IPS-18c (cell line): ENCODE data around the gene NR5A2.
"Not testable (repeated sequence)": the region's sequence is repeated elsewhere in the genome, so short reads cannot be mapped to it uniquely, and the experiment has no call there.

Experiments used
- H3K4me3 ChIP-seq: 2 replicates; pipeline ENCODE4 v1.7.0; 2013; ENCODE audit warnings: low read depth, mild to moderate bottlenecking, low read length, moderate library complexity; ENCODE audit not compliant: insufficient read depth
- H3K9me3 ChIP-seq: one replicate; pipeline ENCODE4 v1.6.1; 2013; ENCODE audit warnings: mild to moderate bottlenecking, low read length, moderate library complexity; ENCODE audit not compliant: control insufficient read depth, insufficient read depth

Gene NR5A2

DNA sequence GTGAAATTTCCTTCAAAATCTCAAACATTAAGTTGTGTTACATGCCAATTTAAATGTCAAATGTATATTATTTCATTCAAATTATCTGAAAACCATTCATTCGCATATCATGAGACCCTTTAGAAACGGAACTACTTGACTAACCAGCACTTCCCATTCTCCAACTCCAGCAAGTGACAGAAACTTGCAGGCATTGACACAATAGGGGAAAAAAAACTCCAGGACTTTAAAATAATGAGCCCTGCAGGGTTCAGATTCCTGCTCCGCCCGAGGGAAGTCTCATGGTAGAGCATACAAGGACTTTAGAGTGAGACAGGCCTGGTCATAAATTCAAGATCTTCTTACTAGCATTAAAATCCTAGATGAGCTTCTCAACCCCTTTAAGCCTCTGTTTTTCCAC, 138.9 kb downstream of the NR5A2 start:
- no peak overlapping the region for H3K4me3 ChIP-seq
- H3K9me3 ChIP-seq: no peaks in the 10 kb centered on the region

DNA sequence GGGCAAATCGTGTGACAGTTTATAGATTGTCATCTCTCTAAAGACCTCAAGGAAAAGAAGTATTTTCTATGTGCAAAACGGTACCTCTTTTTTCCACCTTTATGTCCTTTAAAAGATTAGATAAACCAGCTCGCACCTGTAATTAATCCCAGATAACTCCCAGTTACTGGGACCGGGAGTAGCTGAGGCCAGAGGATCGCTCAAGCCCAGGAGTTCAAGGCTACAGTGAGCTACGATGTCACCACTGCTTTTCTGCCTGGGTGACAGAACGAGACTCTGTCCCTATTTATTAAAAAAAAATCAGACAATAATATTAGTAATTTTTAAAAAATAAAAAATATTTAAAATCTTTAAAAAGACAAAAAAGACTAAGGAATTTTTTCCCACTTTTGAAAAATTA, 141.4 kb downstream of the NR5A2 start:
- Histone ChIP-seq H3K9me3 (no peaks in the 10 kb centered on the region), H3K4me3 (no peak overlapping the region)

GRCh38 chr1:200172311-200172710, 144.8 kb downstream of the NR5A2 start:
- H3K4me3 ChIP-seq: no peak overlapping the region
- no peaks in the 10 kb centered on the region for H3K9me3 ChIP-seq

DNA sequence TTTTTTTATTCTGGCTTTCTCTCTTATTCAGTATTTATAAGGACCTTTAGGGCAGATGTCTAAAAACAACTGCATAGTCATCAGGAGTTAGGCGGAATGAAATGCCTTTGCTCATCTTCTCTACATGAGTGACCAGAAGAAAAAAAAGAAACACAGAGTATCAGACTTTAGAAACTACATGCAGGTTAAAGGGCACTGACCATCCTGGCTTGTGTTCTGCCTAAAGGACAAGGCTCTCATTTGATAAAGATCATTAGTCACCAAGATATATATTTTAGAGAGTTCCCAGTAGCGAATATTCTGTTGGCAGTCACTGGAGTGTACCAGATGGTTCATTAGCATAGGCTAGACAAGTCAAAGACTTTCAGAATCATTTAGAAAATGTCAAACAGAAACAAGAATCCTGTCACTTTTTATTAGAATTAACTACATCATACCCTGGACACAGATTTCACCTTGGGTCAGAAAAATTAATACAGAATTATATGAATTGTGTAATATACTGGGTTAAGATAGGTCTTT, 145.6 kb downstream of the NR5A2 start:
- Histone ChIP-seq H3K9me3 (no peaks in the 10 kb centered on the region), H3K4me3 (no peak overlapping the region)

DNA sequence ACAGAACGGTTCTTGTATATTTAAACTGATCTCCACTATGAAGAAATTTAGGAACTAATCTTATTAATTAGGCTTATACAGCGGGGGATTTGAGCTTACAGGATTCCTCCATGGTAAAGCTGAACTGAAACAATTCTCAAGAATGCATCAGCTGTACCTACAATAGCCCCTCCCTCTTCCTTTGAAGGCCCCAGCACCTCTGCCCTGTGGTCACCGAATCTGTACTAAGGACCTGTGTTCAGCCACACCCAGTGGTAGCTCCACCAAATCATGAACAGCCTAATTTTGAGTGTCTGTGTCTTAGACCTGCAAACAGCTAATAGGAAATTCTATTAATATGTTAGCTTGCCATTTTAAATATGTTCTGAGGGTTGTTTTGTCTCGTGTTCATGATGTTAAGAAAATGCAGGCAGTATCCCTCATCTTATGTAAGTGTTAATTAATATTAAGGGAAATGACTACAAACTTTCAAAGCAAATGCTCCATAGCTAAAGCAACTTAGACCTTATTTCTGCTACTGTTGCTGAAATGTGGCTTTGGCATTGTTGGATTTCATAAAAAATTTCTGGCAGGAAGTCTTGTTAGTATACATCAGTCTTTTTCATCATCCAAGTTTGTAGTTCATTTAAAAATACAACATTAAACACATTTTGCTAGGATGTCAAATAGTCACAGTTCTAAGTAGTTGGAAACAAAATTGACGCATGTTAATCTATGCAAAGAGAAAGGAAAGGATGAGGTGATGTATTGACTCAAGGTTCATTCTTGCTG, 147.2 kb downstream of the NR5A2 start:
- Histone ChIP-seq H3K4me3 (no peak overlapping the region), H3K9me3 (no peaks in the 10 kb centered on the region)

- no peak overlapping the region for H3K4me3 ChIP-seq
- no peaks in the 10 kb centered on the region for H3K9me3 ChIP-seq
Observed at GRCh38 chr1:200176181-200176580, 148.7 kb downstream of the NR5A2 start.

GRCh38 chr1:200176798-200177197, 149.3 kb downstream of the NR5A2 start:
- Histone ChIP-seq H3K9me3 (no peaks in the 10 kb centered on the region), H3K4me3 (no peak overlapping the region)

- no peak overlapping the region for H3K4me3 ChIP-seq
- H3K9me3 ChIP-seq: no peaks in the 10 kb centered on the region
Observed at GRCh38 chr1:200178340-200178739, 150.8 kb downstream of the NR5A2 start.

GRCh38 chr1:200179126-200179780, 151.7 kb downstream of the NR5A2 start:
- Histone ChIP-seq H3K4me3 (no peak overlapping the region), H3K9me3 (no peaks in the 10 kb centered on the region)

GRCh38 chr1:200179781-200180160, 152.3 kb downstream of the NR5A2 start:
- Histone ChIP-seq H3K4me3 (no peak overlapping the region), H3K9me3 (no peaks in the 10 kb centered on the region)

DNA sequence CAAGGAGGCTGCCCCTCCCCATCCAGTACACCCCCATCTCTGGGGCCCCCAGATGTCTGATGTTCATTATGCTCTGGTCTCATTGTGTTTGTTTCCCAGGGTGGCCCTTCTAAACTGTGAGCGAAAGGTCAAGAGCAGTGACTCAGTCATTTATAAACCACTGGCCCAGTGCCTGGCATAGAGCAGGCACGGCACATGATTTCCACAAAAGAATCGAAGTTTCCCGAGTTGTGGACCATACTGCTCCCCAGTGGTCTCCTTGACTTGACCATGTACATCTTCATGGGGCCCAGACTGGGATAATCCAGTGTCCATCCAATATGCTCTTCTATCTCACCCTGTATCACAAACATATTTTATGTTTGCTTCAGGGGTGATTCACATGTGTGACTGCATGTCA, 153.3 kb downstream of the NR5A2 start:
- Histone ChIP-seq H3K9me3 (peaks cover 3% of the 10 kb centered on the region), H3K4me3 (no peak overlapping the region)

DNA sequence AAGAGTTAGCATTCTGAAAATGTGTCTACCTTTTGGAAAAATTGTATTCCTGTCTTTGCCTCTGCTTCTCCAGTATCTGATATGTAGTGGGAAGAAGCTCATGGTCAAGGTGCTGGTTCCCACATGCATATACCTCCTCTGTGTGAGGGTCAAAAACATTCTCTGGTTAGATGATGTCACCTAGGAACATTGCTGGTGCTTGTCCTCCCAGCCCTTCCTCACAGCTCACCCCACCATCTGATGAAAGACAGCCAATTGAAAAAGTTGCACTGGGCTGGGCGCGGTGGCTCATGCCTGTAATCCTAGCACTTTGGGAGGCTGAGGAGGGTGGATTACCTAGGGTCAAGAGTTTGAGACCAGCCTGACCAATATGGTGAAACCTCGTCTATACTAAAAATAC, 154.4 kb downstream of the NR5A2 start:
- Histone ChIP-seq H3K4me3 (no peak overlapping the region), H3K9me3 (peaks cover 4% of the 10 kb centered on the region)

DNA sequence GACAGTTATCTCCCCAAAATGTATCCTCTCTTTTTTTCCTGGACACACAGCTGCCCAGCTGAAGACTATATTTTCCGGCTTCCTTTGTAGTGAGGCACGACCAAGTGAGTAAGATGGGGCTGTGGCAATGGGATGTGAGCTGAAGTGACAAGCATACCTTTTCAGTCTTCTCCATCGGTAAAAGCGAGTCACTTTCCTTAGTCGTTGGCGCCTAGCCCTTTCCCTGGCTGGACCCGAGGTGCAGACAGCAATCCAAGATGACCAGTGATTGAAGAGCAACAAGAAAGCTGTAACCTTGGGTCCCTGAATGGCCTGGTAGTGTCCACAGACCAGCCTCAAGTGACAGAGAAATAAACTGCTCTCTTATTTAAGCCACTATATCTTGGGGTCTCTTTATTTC, 155.2 kb downstream of the NR5A2 start:
- H3K4me3 ChIP-seq: no peak overlapping the region
- peaks cover 4% of the 10 kb centered on the region for H3K9me3 ChIP-seq

DNA sequence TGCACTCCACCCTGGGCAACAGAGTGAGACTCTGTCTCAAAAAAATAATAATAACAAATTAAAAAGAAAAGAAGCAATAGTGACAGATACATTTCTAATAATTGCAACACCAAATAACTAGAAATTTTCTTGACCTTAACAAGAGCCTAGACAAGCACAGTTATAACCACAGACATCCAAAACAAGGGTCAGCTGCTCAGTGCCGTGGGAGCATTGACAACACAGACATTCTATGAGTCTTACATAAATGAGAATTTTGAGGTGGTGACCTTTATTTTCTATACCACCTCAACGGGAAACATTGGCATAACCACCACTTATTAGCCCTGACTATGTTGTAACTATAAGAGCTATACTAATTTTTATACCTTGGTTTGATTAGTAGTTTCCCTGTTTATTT, 156.1 kb downstream of the NR5A2 start:
- Histone ChIP-seq H3K4me3 (no peak overlapping the region), H3K9me3 (peaks cover 4% of the 10 kb centered on the region)

- Histone ChIP-seq H3K9me3 (peaks cover 4% of the 10 kb centered on the region), H3K4me3 (no peak overlapping the region)
Observed at GRCh38 chr1:200184196-200184595, 156.7 kb downstream of the NR5A2 start.

- H3K4me3 ChIP-seq, H3K9me3 ChIP-seq: not testable (repeated sequence)
Observed at GRCh38 chr1:200185191-200185590, 157.7 kb downstream of the NR5A2 start.

DNA sequence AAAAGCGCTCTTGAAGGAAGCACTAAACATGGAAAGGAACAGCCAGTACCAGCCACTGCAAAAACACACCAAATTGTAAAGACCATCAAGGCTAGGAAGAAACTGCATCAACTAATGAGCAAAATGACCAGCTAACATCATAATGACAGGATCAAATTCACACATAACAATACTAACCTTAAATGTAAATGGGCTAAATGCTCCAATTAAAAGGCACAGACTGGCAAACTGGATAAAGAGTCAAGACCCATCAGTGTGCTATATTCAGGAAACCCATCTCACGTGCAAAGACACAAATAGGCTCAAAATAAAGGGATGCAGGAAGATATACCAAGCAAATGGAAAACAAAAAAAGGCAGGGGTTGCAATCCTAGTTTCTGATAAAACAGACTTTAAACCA, 159.8 kb downstream of the NR5A2 start:
- H3K4me3 ChIP-seq, H3K9me3 ChIP-seq: not testable (repeated sequence)

DNA sequence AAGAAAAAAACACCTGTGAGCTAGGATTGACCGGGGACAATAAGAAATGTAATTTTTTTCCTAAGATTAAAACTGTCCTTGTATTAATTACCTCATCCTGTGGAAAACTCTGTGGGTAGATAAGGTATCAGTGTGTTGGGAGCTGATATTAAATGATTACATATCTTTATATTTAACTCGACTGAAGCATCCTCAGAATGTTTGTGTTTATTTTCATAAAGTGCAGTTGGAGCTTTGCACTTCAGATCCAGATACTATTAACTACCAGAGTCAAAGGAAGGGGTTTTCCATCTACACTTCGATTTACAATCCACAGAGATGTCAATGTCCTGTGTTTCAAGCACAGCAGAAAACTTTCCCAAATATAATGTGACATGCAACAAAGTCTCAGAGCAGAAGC, 164.5 kb downstream of the NR5A2 start:
- H3K4me3 ChIP-seq: no peak overlapping the region
- no peaks in the 10 kb centered on the region for H3K9me3 ChIP-seq
